DND-41 (cell line): ENCODE measurements around the gene CASP1.
A peak's percentile ranks its signal among the peaks of the same experiment; 100 is the strongest.
"Not testable (repeated sequence)": the region's sequence is repeated elsewhere in the genome, so short reads cannot be mapped to it uniquely, and the experiment has no call there.

ENCODE experiments used
- ATAC-seq: fragments of 200-7000 bp; cut with Tn5 transposase; 3 replicates; pipeline ENCODE4 v1.9.1; 2021; ENCODE audit warnings: low read depth; ENCODE audit not compliant: insufficient read depth
- DNase-seq: peaks from one replicate; pipeline ENCODE4 v3.0.0-alpha.2; 2020
- H2AFZ ChIP-seq: 2 replicates; pipeline ENCODE4 v1.6.0; 2012; ENCODE audit warnings: low read depth, low read length
- H3K27ac ChIP-seq: 2 replicates; pipeline ENCODE4 v1.5.1; 2012; ENCODE audit warnings: low read length, inconsistent platforms
- H3K27me3 ChIP-seq: fragments of 200-600 bp; sonication (generic); 2 replicates; pipeline ENCODE4 v1.6.0; 2012; ENCODE audit warnings: low read length, mild to moderate bottlenecking, inconsistent platforms; ENCODE audit not compliant: insufficient read depth, poor library complexity
- H3K36me3 ChIP-seq: 2 replicates; pipeline ENCODE4 v1.5.1; 2012; ENCODE audit warnings: low read length, inconsistent platforms; ENCODE audit not compliant: insufficient read depth
- H3K4me1 ChIP-seq: 2 replicates; pipeline ENCODE4 v1.5.1; 2012; ENCODE audit warnings: mild to moderate bottlenecking, low read length; ENCODE audit not compliant: insufficient read depth
- H3K4me2 ChIP-seq: 2 replicates; pipeline ENCODE4 v1.6.0; 2012; ENCODE audit warnings: mild to moderate bottlenecking, moderate library complexity, low read length, inconsistent platforms; ENCODE audit not compliant: insufficient read depth
- H3K4me3 ChIP-seq, 2 experiments: fragments of 200-600 bp in 1 of 2; shearing (Covaris generic) in 1 of 2; 2 replicates each; pipeline ENCODE4 v1.5.1; 2012 to 2016; ENCODE audit warnings: inconsistent platforms in 2 of 2, low read length in 2 of 2, mild to moderate bottlenecking in 2 of 2, low read depth in 1 of 2, moderate library complexity in 1 of 2
- H3K79me2 ChIP-seq: 2 replicates; pipeline ENCODE4 v1.6.0; 2012; ENCODE audit warnings: low read length, inconsistent platforms; ENCODE audit not compliant: insufficient read depth
- H3K9ac ChIP-seq: 2 replicates; pipeline ENCODE4 v1.6.0; 2012; ENCODE audit warnings: low read depth, mild to moderate bottlenecking, inconsistent platforms, low read length, moderate library complexity
- H3K9me3 ChIP-seq: 2 replicates; pipeline ENCODE4 v1.5.1; 2012; ENCODE audit warnings: low read length, moderate library complexity, mild to moderate bottlenecking, inconsistent platforms; ENCODE audit not compliant: insufficient read depth, severe bottlenecking
- H4K20me1 ChIP-seq: 2 replicates; pipeline ENCODE4 v1.6.0; 2012; ENCODE audit warnings: low read length; ENCODE audit not compliant: insufficient read depth
- CTCF ChIP-seq: IDR thresholded peaks from 2 replicates; pipeline ENCODE4 v1.5.1; 2012; ENCODE audit warnings: borderline replicate concordance, low read length, moderate library complexity, mild to moderate bottlenecking; ENCODE audit not compliant: poor library complexity, severe bottlenecking; ENCODE audit errors: extremely low read depth
- EZH2 ChIP-seq: IDR thresholded peaks from 3 replicates; pipeline ENCODE4 v1.6.1; 2012; ENCODE audit warnings: borderline replicate concordance, low read depth, mild to moderate bottlenecking, moderate library complexity, low read length, inconsistent platforms; ENCODE audit not compliant: severe bottlenecking

CASP1 gene

GRCh38 chr11:105071089-105071732 is 36.3 kb upstream of the CASP1 start:
- no peaks in the 10 kb centered on the region for H3K36me3 ChIP-seq
- no peak overlapping the region for H3K9ac ChIP-seq
- no peak overlapping the region for H3K27ac ChIP-seq
- ATAC-seq, result no peak
- no peak for TF ChIP-seq CTCF
- no peak for TF ChIP-seq EZH2
- H3K79me2 ChIP-seq, result no peaks in the 10 kb centered on the region
- no peaks in the 10 kb centered on the region for H4K20me1 ChIP-seq
- no peak overlapping the region for H3K4me2 ChIP-seq
- DNase-seq, result no peak
- H3K27me3 ChIP-seq, result no peaks in the 10 kb centered on the region
- H3K9me3 ChIP-seq, result no peaks in the 10 kb centered on the region
- H3K4me1 ChIP-seq, result peaks cover 9% of the 10 kb centered on the region
- no peak overlapping the region for H3K4me3 ChIP-seq
- H2AFZ ChIP-seq, result peak overlapping the region; percentile 31; the same call in 1 of the 2 replicates

- no peak overlapping the region for H2AFZ ChIP-seq
- no peak for DNase-seq
- peak; percentile 74 for ATAC-seq
- no peaks in the 10 kb centered on the region for H3K27me3 ChIP-seq
- H3K36me3 ChIP-seq, result no peaks in the 10 kb centered on the region
- H3K9me3 ChIP-seq, result no peaks in the 10 kb centered on the region
- no peaks in the 10 kb centered on the region for H3K79me2 ChIP-seq
- H3K27ac ChIP-seq, result no peak overlapping the region
- peaks cover 9% of the 10 kb centered on the region for H3K4me1 ChIP-seq
- no peak for TF ChIP-seq EZH2
- no peak for TF ChIP-seq CTCF
- no peak overlapping the region for H3K9ac ChIP-seq
- H4K20me1 ChIP-seq, result no peaks in the 10 kb centered on the region
- H3K4me2 ChIP-seq, result no peak overlapping the region
- H3K4me3 ChIP-seq, result no peak overlapping the region
Observed at GRCh38 chr11:105070306-105070705, 35.4 kb upstream of the CASP1 start.

GRCh38 chr11:105069749-105070148 is 34.8 kb upstream of the CASP1 start:
- not testable (repeated sequence) for H3K4me1 ChIP-seq, H3K9ac ChIP-seq, H3K36me3 ChIP-seq, H3K27ac ChIP-seq, H2AFZ ChIP-seq, H3K27me3 ChIP-seq, H3K4me3 ChIP-seq, H4K20me1 ChIP-seq, H3K4me2 ChIP-seq, H3K9me3 ChIP-seq, DNase-seq, H3K79me2 ChIP-seq
- ATAC-seq, result peak; percentile 59

DNA sequence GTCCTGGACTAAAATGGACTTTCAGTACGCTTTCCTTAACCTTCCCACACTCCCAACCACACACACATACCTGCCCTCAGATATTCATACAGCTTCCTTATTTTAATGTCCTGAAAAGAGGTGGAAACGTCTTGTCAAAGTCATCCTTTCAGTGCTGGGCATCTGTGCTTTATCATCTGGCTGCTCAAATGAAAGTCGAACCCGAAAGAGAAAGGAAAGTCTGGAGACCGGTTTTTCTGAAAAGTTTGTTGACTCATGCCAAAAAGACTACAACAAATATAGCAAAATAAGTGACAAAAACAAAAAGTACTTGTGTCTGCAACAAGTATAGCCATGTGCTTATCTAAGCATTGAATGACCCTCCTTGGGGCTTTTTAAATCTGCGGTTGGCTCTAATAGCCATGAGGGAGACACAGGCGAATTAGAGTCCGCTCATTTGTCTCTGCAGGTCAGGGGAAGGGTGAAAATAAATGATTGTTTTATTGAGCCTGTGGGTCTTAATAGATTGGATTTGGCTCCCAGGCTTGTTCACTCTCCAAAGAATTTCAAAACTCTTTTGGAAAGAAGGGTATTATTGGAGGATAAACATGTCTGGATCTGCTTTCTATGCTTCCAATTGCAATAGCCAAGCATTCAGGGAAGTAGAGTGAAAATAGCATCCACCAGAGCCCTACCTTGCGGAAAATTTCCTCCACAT is 28.4 kb upstream of the CASP1 start:
- ATAC-seq, H3K36me3 ChIP-seq, H2AFZ ChIP-seq, H3K27me3 ChIP-seq, H4K20me1 ChIP-seq, H3K9ac ChIP-seq, H3K4me3 ChIP-seq, H3K4me1 ChIP-seq, DNase-seq, H3K27ac ChIP-seq, H3K9me3 ChIP-seq, H3K79me2 ChIP-seq, H3K4me2 ChIP-seq: not testable (repeated sequence)
